ENCODE measurements around the gene SIRPB1.

DNA sequence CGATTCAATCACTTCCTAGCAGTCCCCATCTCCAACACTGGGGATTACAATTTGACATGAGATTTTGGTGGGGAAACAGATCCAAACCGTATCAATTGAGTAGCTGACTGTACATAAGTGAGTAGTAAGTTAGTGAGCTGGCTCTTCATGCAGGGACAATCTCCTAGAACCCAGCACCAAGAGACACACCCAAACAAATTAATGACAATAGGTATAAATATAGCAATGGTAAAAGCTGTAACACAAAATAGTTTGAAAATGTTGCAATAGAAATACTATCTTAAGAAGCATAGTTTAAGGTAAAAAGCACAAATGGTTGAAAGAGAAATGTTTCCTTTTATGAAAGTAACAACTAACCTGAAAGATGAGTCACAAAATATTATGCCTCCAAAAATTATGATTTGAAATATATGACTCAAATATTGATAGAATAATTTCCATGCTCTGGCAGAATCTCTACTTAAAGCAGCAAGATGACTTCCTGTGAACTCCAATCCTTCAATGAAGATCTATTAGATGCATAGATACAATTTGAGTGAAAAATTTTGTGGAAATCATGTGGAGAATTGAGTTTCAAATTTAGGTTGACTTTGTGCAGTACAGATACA is 5.4 kb upstream of the SIRPB1 start:
- TF ChIP-seq, protein P1, sequence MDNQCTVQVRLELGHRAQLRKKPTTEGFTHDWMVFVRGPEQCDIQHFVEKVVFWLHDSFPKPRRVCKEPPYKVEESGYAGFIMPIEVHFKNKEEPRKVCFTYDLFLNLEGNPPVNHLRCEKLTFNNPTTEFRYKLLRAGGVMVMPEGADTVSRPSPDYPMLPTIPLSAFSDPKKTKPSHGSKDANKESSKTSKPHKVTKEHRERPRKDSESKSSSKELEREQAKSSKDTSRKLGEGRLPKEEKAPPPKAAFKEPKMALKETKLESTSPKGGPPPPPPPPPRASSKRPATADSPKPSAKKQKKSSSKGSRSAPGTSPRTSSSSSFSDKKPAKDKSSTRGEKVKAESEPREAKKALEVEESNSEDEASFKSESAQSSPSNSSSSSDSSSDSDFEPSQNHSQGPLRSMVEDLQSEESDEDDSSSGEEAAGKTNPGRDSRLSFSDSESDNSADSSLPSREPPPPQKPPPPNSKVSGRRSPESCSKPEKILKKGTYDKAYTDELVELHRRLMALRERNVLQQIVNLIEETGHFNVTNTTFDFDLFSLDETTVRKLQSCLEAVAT (IDR thresholded peaks at IDR 0.05): no peak
- TF ChIP-seq RAD21 (IDR thresholded peaks at IDR 0.05; ENCODE audit: insufficient read depth, low read depth, low read length) (no peak), ZBTB33 (IDR thresholded peaks at IDR 0.05) (no peak)
